ENCODE data around the gene SNX18.

The SNX18 gene

DNA sequence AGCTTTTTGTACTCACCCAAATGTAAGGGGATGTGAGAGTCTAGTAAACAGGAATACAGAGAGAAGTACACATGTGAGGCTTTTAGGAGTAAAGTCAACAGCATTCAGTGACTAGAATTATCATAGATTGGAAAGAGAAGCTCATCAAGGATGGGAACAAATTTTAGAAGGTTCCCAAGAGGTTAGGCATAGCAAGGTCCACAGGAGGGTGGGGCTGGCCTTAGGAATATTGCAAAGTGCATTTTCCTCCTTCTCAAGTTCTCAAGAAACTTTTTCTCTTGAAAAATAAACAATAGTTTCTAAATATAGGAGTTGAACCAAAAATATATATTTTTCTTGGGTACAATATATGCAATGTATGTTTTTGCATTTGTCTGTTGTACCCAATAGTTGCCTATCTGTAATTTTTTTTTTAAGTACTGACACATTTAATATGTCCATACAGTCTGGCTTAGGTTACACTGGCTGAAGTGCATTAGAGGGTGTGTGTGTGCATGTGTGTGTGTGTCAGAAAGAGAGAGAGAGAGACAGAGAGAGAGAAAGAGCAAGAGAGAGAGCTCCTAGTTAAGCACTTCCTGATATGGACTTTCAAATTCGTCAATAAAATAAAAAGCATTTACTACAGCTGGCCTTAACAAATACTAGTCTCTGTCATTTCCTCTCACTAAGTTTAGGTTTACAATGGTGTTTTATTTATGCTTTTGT is 62.2 kb downstream of the SNX18 start:
- no peak overlapping the region for H3K4me3 ChIP-seq (ENCODE audit: low read depth, low read length)
- TF ChIP-seq, protein P1, sequence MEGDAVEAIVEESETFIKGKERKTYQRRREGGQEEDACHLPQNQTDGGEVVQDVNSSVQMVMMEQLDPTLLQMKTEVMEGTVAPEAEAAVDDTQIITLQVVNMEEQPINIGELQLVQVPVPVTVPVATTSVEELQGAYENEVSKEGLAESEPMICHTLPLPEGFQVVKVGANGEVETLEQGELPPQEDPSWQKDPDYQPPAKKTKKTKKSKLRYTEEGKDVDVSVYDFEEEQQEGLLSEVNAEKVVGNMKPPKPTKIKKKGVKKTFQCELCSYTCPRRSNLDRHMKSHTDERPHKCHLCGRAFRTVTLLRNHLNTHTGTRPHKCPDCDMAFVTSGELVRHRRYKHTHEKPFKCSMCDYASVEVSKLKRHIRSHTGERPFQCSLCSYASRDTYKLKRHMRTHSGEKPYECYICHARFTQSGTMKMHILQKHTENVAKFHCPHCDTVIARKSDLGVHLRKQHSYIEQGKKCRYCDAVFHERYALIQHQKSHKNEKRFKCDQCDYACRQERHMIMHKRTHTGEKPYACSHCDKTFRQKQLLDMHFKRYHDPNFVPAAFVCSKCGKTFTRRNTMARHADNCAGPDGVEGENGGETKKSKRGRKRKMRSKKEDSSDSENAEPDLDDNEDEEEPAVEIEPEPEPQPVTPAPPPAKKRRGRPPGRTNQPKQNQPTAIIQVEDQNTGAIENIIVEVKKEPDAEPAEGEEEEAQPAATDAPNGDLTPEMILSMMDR (IDR thresholded peaks at IDR 0.05; ENCODE audit: borderline replicate concordance, insufficient read depth, low read depth, low read length) = no peak

DNA sequence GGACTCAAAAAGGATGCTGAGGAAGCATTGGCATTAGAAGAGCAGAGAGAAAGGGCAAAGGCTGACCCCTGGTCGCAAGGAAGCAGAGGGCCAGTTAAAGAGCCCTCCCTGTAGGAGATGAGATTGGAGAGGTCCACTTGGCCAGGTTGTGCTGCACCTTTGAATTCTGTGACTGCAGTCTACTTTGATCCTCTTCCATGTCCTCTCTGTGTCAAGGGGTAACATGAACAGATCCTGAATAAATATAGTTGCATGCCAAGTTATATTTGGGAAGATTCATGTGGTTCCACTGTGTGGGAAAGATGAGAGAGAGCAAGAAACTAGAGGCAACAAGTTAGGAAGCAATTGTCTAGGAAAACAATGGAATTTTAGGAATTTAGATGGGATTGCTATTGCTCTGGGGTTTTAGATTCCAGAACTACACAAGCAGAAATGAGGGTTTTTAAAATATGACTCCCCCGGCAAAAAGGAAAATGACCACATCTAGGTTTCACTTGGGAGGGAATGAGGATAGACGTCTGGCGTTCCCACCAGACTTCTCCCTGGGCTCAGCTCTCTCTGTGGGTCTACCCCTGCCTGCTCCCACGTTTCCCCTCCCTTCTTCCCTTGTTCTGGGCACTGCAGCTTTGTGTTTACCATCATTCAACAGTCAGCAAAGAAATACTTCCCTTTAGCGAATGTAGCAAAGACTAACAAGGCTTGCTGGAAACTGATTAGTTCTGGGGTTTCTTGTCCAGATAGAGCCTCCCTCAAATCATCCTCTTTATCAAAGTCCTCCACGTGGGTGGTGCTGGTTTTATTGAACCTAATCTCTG is 63.6 kb downstream of the SNX18 start:
- TF ChIP-seq, protein P1 (IDR thresholded peaks at IDR 0.05; ENCODE audit: borderline replicate concordance, insufficient read depth, low read depth, low read length) = no peak
- H3K4me3 ChIP-seq (ENCODE audit: low read depth, low read length) = no peak overlapping the region

DNA sequence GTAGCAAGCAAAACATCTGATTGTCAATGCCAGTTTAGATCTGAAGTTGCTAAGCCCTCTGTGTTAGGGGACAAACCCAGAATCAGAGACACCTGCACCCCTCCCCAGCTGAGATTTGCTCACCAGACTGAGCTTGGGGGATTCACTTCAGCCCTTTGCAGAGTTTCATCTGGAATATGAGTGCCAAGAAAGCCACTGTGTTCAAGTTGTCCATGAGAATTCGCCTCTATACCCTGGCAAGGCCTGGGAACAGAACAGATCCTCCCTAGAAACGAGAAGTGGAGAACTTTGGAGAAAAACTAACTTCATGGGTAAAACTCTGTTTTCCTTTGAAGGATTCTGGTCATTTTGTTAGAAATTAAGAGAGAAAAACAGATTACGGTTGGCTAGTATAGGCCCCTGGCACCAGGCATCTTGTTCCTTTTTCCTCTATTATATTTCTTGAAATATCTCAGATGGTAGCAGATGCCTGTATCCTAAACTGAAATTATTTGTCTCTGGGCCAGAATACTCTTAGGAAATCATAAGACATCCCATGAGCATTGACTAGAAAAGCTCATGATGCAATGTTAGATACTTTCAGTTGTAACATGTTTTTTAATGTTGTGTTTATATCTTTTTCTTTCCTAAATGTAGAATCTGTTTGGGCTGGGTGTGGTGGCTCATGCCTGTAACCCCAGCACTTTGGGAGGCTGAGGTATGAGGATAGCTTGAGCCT is 64.4 kb downstream of the SNX18 start:
- H3K4me3 ChIP-seq (ENCODE audit: low read depth, low read length) = no peak overlapping the region
- TF ChIP-seq, protein P1 (IDR thresholded peaks at IDR 0.05; ENCODE audit: borderline replicate concordance, insufficient read depth, low read depth, low read length) = no peak

DNA sequence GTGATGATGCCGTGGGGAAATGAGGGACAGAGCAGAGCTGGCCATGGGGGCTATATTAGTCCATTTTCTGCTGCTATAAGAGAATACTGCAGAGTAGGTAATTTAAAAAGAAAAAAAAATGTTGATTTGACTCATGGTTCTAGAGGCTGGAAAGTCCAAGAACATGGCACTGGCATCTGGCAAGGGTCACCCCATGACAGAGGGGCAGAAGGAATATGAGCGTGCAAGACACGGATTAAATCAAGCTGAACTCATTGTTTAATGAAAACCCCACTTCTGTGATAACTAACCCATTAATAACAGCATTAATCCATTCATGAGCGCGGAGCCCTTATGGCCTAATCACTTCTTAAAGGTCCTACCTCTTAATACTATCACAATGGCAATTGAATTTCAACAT is 68.8 kb downstream of the SNX18 start:
- TF ChIP-seq, protein P1 (IDR thresholded peaks at IDR 0.05; ENCODE audit: borderline replicate concordance, insufficient read depth, low read depth, low read length) = no peak
- H3K4me3 ChIP-seq (ENCODE audit: low read depth, low read length) = no peak overlapping the region

DNA sequence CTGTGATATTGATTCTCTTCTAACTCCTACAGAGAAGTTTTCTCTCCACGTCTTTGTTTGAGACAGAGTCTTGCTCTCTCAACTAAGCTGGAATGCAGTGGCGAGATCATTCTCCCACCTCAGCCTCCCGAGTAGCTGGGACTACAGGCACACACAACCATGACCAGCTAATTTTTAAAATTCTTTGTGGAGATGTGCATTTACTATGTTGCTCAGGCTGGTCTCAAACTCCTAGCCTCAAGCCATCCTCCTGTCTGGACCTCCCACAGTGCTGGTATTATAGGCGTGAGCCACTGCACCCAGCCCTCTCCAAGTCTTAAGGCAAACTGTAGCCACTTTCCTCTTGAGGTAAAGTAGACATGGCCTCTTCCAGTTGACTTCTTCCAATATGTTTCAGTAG is 72.2 kb downstream of the SNX18 start:
- H3K4me3 ChIP-seq (ENCODE audit: low read depth, low read length) = no peak overlapping the region
- TF ChIP-seq, protein P1 (IDR thresholded peaks at IDR 0.05; ENCODE audit: borderline replicate concordance, insufficient read depth, low read depth, low read length) = no peak

DNA sequence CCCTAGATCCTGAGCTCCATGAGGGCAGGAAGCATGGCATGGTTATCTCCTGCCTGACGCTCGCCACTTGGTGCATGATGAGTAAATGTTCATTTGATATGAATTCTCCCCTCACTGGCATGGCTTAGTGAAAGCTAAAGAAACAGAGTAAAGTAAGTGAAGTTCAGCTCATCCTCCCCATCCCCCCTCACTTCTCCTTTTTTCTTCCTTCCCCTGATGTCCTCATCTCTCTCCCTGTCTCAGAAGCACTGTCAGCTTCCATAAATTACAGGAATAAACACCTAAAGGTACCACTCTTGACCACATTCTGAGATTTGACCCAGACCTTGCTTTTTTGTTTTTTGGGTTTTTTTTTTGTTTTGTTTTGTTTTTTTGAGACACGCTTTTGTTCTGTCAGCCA is 73.3 kb downstream of the SNX18 start:
- H3K4me3 ChIP-seq (ENCODE audit: low read depth, low read length) = no peak overlapping the region
- TF ChIP-seq, protein P1 (IDR thresholded peaks at IDR 0.05; ENCODE audit: borderline replicate concordance, insufficient read depth, low read depth, low read length) = no peak
